GM12878 (cell line): ENCODE data around the gene DLK1. TPM values are rescaled to one million over a fixed set of nuclear protein-coding genes. Genes with fewer than 3 reads are reported as not detected.

Experiments
- ATAC-seq: fragments of 200-7000 bp; cut with Tn5 transposase; 3 replicates; pipeline ENCODE4 v1.9.1; 2020; ENCODE audit warnings: mild to moderate bottlenecking, moderate library complexity
- BruUV-seq: library from RNA; stranded (reverse); fragments of 400-500 nt; replicated peaks from 2 replicates; lab custom pipeline; 2021; lab: Mats Ljungman, UMichigan
- CTCF ChIA-PET: fragments of 300-600 bp; sonication (Branson Sonifier 250); formaldehyde crosslinking; extraction: SDS; loops from one replicate; lab custom pipeline; 2021; ENCODE audit warnings: inconsistent platforms; lab: Yijun Ruan, JAX
- POLR2A ChIA-PET: fragments of 350-600 bp; formaldehyde crosslinking; extraction: SDS; loops from one replicate; lab custom pipeline; 2021; ENCODE audit warnings: inconsistent platforms; lab: Charles Lee
- RAD21 ChIA-PET: fragments of 300-600 bp; sonication (Branson Sonifier 250); formaldehyde crosslinking; loops from one replicate; lab custom pipeline; 2023; ENCODE audit warnings: antibody characterized with exemption; ENCODE audit not compliant: unreplicated experiment; lab: Charles Lee
- SMC1A ChIA-PET: fragments of 300-600 bp; sonication (Branson Sonifier 250); formaldehyde crosslinking; loops from one replicate; lab custom pipeline; 2023; ENCODE audit not compliant: unreplicated experiment, uncharacterized antibody; lab: Charles Lee
- DNase-seq: peaks from one replicate; pipeline ENCODE4 v3.0.0-alpha.2; 2011; ENCODE audit warnings: low read depth, low spot score
- FAIRE-seq: peaks from 3 replicates; lab custom pipeline; 2011; peaks lifted over from hg19 to GRCh38; lab: Jason Lieb, UNC
- H2AFZ ChIP-seq: 2 replicates; pipeline ENCODE4 v1.6.0; 2011; ENCODE audit warnings: low read depth, low read length, control low read depth; ENCODE audit not compliant: control insufficient read depth
- H3K27ac ChIP-seq: 2 replicates; pipeline ENCODE4 v1.5.1; 2011; ENCODE audit warnings: control low read depth; ENCODE audit not compliant: control insufficient read depth, insufficient read depth
- H3K27me3 ChIP-seq, 2 experiments: replicated peaks in 1 of 2; 2 replicates each; pipeline versions ENCODE4 v1.6.0 to v1.6.1; 2011; ENCODE audit warnings: low read length in 1 of 2; ENCODE audit not compliant: control insufficient read depth in 2 of 2, insufficient read depth in 2 of 2
- H3K36me3 ChIP-seq, 2 experiments: 2 replicates each; pipeline ENCODE4 v1.5.1; 2011; ENCODE audit warnings: low read length in 1 of 2; ENCODE audit not compliant: control insufficient read depth in 2 of 2, insufficient read depth in 2 of 2
- H3K4me1 ChIP-seq: 2 replicates; pipeline ENCODE4 v1.6.1; 2011; ENCODE audit warnings: mild to moderate bottlenecking, low read length, moderate library complexity, mixed read lengths; ENCODE audit not compliant: control insufficient read depth, insufficient read depth
- H3K4me2 ChIP-seq: 2 replicates; pipeline ENCODE4 v1.6.0; 2011; ENCODE audit warnings: control low read depth; ENCODE audit not compliant: control insufficient read depth, insufficient read depth
- H3K4me3 ChIP-seq: fragments of 200-600 bp; sonication (generic); 2 replicates; pipeline ENCODE4 v1.5.1; 2016
- H3K79me2 ChIP-seq: 2 replicates; pipeline ENCODE4 v1.6.0; 2011; ENCODE audit warnings: low read length; ENCODE audit not compliant: control insufficient read depth, insufficient read depth
- H3K9ac ChIP-seq: 2 replicates; pipeline ENCODE4 v1.8.0; 2011; ENCODE audit warnings: low read length, control low read depth, mixed read lengths; ENCODE audit not compliant: control insufficient read depth, insufficient read depth
- H3K9me3 ChIP-seq: replicated peaks from 3 replicates; pipeline ENCODE4 v1.5.1; 2011; ENCODE audit warnings: mild to moderate bottlenecking, low read length; ENCODE audit not compliant: control insufficient read depth, insufficient read depth
- H4K20me1 ChIP-seq: 2 replicates; pipeline ENCODE4 v1.6.0; 2011; ENCODE audit not compliant: control insufficient read depth, insufficient read depth
- CHD2 ChIP-seq: IDR thresholded peaks from 2 replicates; pipeline ENCODE4 v1.6.1; 2011; ENCODE audit warnings: low read depth, low read length, improper control_type of control experiment, borderline replicate concordance
- EP300 ChIP-seq, 2 experiments: fragments of 150-350 bp in 1 of 2; IDR thresholded peaks; 2 replicates each; pipeline ENCODE4 v1.6.1; 2011 to 2012; ENCODE audit warnings: low read depth in 2 of 2, low read length in 2 of 2, borderline replicate concordance in 1 of 2, improper control_type of control experiment in 1 of 2, inconsistent platforms in 1 of 2; ENCODE audit not compliant: control insufficient read depth in 1 of 2
- ESRRA ChIP-seq: IDR thresholded peaks from 2 replicates; pipeline ENCODE4 v1.6.1; 2012; ENCODE audit warnings: mild to moderate bottlenecking, low read length, improper control_type of control experiment
- EZH2 ChIP-seq: IDR thresholded peaks from 2 replicates; pipeline ENCODE4 v1.6.1; 2012; ENCODE audit warnings: low read depth, mild to moderate bottlenecking, control low read depth, inconsistent platforms, low read length, borderline replicate concordance; ENCODE audit not compliant: control insufficient read depth
- FOXK2 ChIP-seq: fragments of 450-650 bp; IDR thresholded peaks from 2 replicates; pipeline ENCODE4 v1.6.1; 2017; ENCODE audit warnings: mild to moderate bottlenecking, moderate library complexity
- HDAC6 ChIP-seq: fragments of 200-600 bp; sonication (generic); IDR thresholded peaks from one replicate; pipeline ENCODE4 v1.8.0; 2017; ENCODE audit warnings: antibody characterized with exemption; ENCODE audit not compliant: unreplicated experiment
- MTA2 ChIP-seq: fragments of 450-650 bp; IDR thresholded peaks from 2 replicates; pipeline ENCODE4 v1.6.1; 2016; ENCODE audit warnings: low read depth, mild to moderate bottlenecking, moderate library complexity
- MTA3 ChIP-seq: IDR thresholded peaks from 2 replicates; pipeline ENCODE4 v1.6.1; 2012; ENCODE audit warnings: low read length, inconsistent platforms, borderline replicate concordance
- MYC ChIP-seq: IDR thresholded peaks from 2 replicates; pipeline ENCODE4 v1.6.1; 2011; ENCODE audit warnings: mild to moderate bottlenecking, low read length, moderate library complexity, inconsistent platforms; ENCODE audit not compliant: insufficient read depth, insufficient replicate concordance, insufficient read length, severe bottlenecking
- POU2F2 ChIP-seq: IDR thresholded peaks from 3 replicates; pipeline ENCODE4 v1.6.1; 2011; ENCODE audit warnings: low read depth, mild to moderate bottlenecking, low read length, borderline replicate concordance
- RFX5 ChIP-seq: IDR thresholded peaks from 2 replicates; pipeline ENCODE4 v1.6.1; 2011; ENCODE audit warnings: low read depth, low read length, improper control_type of control experiment
- RUNX3 ChIP-seq: IDR thresholded peaks from 2 replicates; pipeline ENCODE4 v1.6.1; 2012; ENCODE audit warnings: low read length, inconsistent platforms
- SKIL ChIP-seq: fragments of 450-650 bp; IDR thresholded peaks from 2 replicates; pipeline ENCODE4 v1.6.1; 2017; ENCODE audit warnings: mild to moderate bottlenecking, low read depth, inconsistent platforms; ENCODE audit not compliant: poor library complexity, severe bottlenecking
- SREBF2 ChIP-seq: IDR thresholded peaks from 2 replicates; pipeline ENCODE4 v1.6.1; 2012; ENCODE audit warnings: mild to moderate bottlenecking, low read length
- ZNF592 ChIP-seq: fragments of 450-650 bp; IDR thresholded peaks from 2 replicates; pipeline ENCODE4 v1.6.1; 2017; ENCODE audit warnings: mild to moderate bottlenecking, moderate library complexity
- ZSCAN29 ChIP-seq: fragments of 450-650 bp; IDR thresholded peaks from 2 replicates; pipeline ENCODE4 v1.6.1; 2017; ENCODE audit warnings: mild to moderate bottlenecking, moderate library complexity
- WGBS: methylation state at CpG from one replicate; pipeline ENCODE4 v1.1.6; 2016; ENCODE audit warnings: low lambda C conversion rate; ENCODE audit not compliant: insufficient replicate concordance, insufficient coverage; ENCODE audit errors: missing lambda C conversion rate; 5-methylcytosine and 5-hydroxymethylcytosine counted together
- in situ Hi-C: fragments of 300-500 bp; cut with MboI; formaldehyde crosslinking; loops from 9 replicates; pipeline ENCODE4 v1.14.3; 2018; ENCODE audit warnings: mixed read lengths
- intact Hi-C: fragments of 100-400 bp; cut with micrococcal nuclease; formaldehyde crosslinking; loops from one replicate; pipeline ENCODE4 v1.14.2; 2022; ENCODE audit not compliant: unreplicated experiment
- polyA plus RNA-seq, 11 experiments: library from polyadenylated mRNA; depleted of rRNA in 4 of 11; unstranded in 6 of 11; stranded (reverse) in 5 of 11; fragments of >200 nt; fragmentation: Nextera tagmentation in 4 of 11; fragmentation: Illumina TruSeq in 1 of 11; extraction: Ambion mirVana in 4 of 11; extraction: Trizol in 1 of 11; gene quantifications; 1 replicate in 1 of 11; 2 replicates in 10 of 11; pipeline versions ENCODE4 v1.2.1 to v1.2.3, GENCODE V29; 2011 to 2016; ENCODE audit warnings: inconsistent platforms in 2 of 11, missing spikeins in 2 of 11, low read depth in 1 of 11
- total RNA-seq, 4 experiments: library from RNA; depleted of rRNA in 3 of 4; stranded (reverse); fragments of >200 nt in 3 of 4; fragmentation: Illumina TruSeq in 1 of 4; extraction: Trizol in 1 of 4; gene quantifications; 2 replicates each; pipeline versions ENCODE4 v1.2.1 to v1.2.3, GENCODE V29; 2013 to 2021

DLK1 gene
- total and polyA plus RNA-seq, 10 of the 15 experiments (the other 5 are each of a cell fraction or from before 2014, with no cell fraction given): 0.87 TPM; not detected in 9

- H3K4me3 ChIP-seq: no peak overlapping the region
- in situ Hi-C loops: no loop called here
- RAD21 ChIA-PET: no interaction called here
- no peaks in the 10 kb centered on the region for H3K79me2 ChIP-seq
- no peak overlapping the region for H3K4me2 ChIP-seq
- H2AFZ ChIP-seq: no peak overlapping the region
- WGBS: 28% methylated on average over 22 of the region's 26 CpGs
- no peaks in the 10 kb centered on the region for H3K36me3 ChIP-seq
- H3K27me3 ChIP-seq: no peaks in the 10 kb centered on the region
- H3K9me3 ChIP-seq: no peaks in the 10 kb centered on the region
- FAIRE-seq (no peak), DNase-seq (no peak), ATAC-seq (no peak)
- no peaks in the 10 kb centered on the region for H3K4me1 ChIP-seq
- SMC1A ChIA-PET: no interaction called here
- no peak overlapping the region for H3K27ac ChIP-seq
- H3K9ac ChIP-seq: no peak overlapping the region
- no peaks in the 10 kb centered on the region for H4K20me1 ChIP-seq
- TF ChIP-seq RFX5: no peak
- no peak for TF ChIP-seq SREBF2
- TF ChIP-seq EZH2: no peak
- TF ChIP-seq MTA3: no peak
- TF ChIP-seq CHD2: no peak
- TF ChIP-seq EP300 (IDR thresholded peaks at IDR 0.05; ENCODE audit: borderline replicate concordance in 1 of 2, control insufficient read depth in 1 of 2, low read depth in 2 of 2, low read length in 2 of 2): no peak
- TF ChIP-seq SKIL: no peak
- TF ChIP-seq HDAC6: no peak
- TF ChIP-seq MYC: no peak
- no peak for TF ChIP-seq RUNX3
- TF ChIP-seq MTA2: no peak
- TF ChIP-seq ESRRA: no peak
- TF ChIP-seq FOXK2: no peak
- TF ChIP-seq ZNF592: no peak
- no peak for TF ChIP-seq POU2F2
- no peak for TF ChIP-seq ZSCAN29
- CTCF ChIA-PET: interaction anchor here (0.5 to 0.6 kb wide), 2 partner anchors 12 to 197 kb away, joined by 3 to 4 read pairs; no protein-coding TSS in a partner anchor
- POLR2A ChIA-PET: no interaction called here
- intact Hi-C loops: no loop called here
- BruUV-seq: no TSS peak
These were observed 37.9 kb upstream of the DLK1 start for GRCh38 chr14:100688598-100689461.
